Gastroesophageal sphincter (tissue), 4 donors: ENCODE measurements around the gene CACUL1. TPM values are rescaled to one million over a fixed set of nuclear protein-coding genes. Genes with fewer than 3 reads are reported as not detected.

ENCODE experiments used
- ATAC-seq: fragments of 150-250 bp; one replicate; pipeline ENCODE4 v1.9.1; 2016; ENCODE audit warnings: mild to moderate bottlenecking, moderate library complexity
- H3K27ac ChIP-seq, 4 donors: fragments of 200-600 bp; sonication (generic) in 3 of 4; 1 replicate in 3 of 4; 2 replicates in 1 of 4; pipeline ENCODE4 v1.5.1; 2016 to 2019
- H3K27me3 ChIP-seq: fragments of 200-600 bp; sonication (generic); one replicate; pipeline ENCODE4 v1.5.1; 2019
- H3K36me3 ChIP-seq, 2 donors: fragments of 200-600 bp; sonication (generic); one replicate each; pipeline ENCODE4 v1.5.1; 2019; ENCODE audit warnings: control low read depth in 1 of 2
- H3K4me1 ChIP-seq, 3 donors: fragments of 200-600 bp; sonication (generic); 1 replicate in 2 of 3; 2 replicates in 1 of 3; pipeline ENCODE4 v1.5.1; 2016 to 2019; ENCODE audit warnings: control low read depth in 2 of 3
- H3K4me3 ChIP-seq, 2 donors: fragments of 200-600 bp; sonication (generic); one replicate each; pipeline ENCODE4 v1.5.1; 2019; ENCODE audit warnings: mild to moderate bottlenecking in 1 of 2, moderate library complexity in 1 of 2
- H3K9me3 ChIP-seq, 3 donors: fragments of 200-600 bp; sonication (generic); one replicate each; pipeline ENCODE4 v1.5.1; 2017 to 2019; ENCODE audit warnings: control low read depth in 2 of 3
- CTCF ChIP-seq, 4 experiments: fragments of 200-600 bp in 2 of 4; fragments of 450-650 bp in 2 of 4; sonication (generic) in 1 of 4; IDR thresholded peaks; one replicate each; pipeline ENCODE4 v1.5.1; 2017 to 2019; ENCODE audit warnings: antibody characterized with exemption in 4 of 4, mild to moderate bottlenecking in 2 of 4, moderate library complexity in 2 of 4
- EP300 ChIP-seq: sonication (generic); formaldehyde crosslinking; IDR thresholded peaks from one replicate; pipeline ENCODE4 v1.6.1; 2017; ENCODE audit warnings: antibody characterized with exemption, mild to moderate bottlenecking
- POLR2A ChIP-seq, 2 donors: fragments of 450-650 bp; IDR thresholded peaks; one replicate each; pipeline ENCODE4 v1.6.1; 2017; ENCODE audit warnings: antibody characterized with exemption in 2 of 2, mild to moderate bottlenecking in 2 of 2, moderate library complexity in 1 of 2
- POLR2AphosphoS5 ChIP-seq: sonication (generic); formaldehyde crosslinking; IDR thresholded peaks from one replicate; pipeline ENCODE4 v1.6.1; 2017; ENCODE audit warnings: antibody characterized with exemption
- WGBS, 2 donors: methylation state at CpG; one replicate each; pipeline ENCODE4 v1.1.5; 2018; ENCODE audit warnings: low coverage in 1 of 2; 5-methylcytosine and 5-hydroxymethylcytosine counted together
- total RNA-seq, 4 donors: library from RNA; depleted of rRNA; stranded (reverse); fragments of >200 nt; gene quantifications; one replicate each; pipeline ENCODE4 v1.1.0, GENCODE V29; 2016

Gene CACUL1
- total RNA-seq, 4 donors from 2014 or later, result 35.7 to 67.2 (median 45.6) TPM

- H3K27me3 ChIP-seq, result no peaks in the 10 kb centered on the region
- H3K36me3 ChIP-seq, result no peaks in the 10 kb centered on the region
- H3K9me3 ChIP-seq, result no peaks in the 10 kb centered on the region
- H3K4me3 ChIP-seq, result no peak overlapping the region
- WGBS, 2 donors, result 49 to 60% methylated on average over 7 of the region's 7 CpGs
- no peak overlapping the region for H3K27ac ChIP-seq
- no peak for TF ChIP-seq POLR2AphosphoS5
- no peak for TF ChIP-seq EP300
- no peak for TF ChIP-seq POLR2A (IDR thresholded peaks at IDR 0.05)
- no peak for TF ChIP-seq CTCF (IDR thresholded peaks at IDR 0.05)
- ATAC-seq, result no peak
- no peaks in the 10 kb centered on the region for H3K4me1 ChIP-seq
Measured at GRCh38 chr10:118778727-118779126, 24.0 kb upstream of the CACUL1 start.

GRCh38 chr10:118776960-118777359 lies 22.2 kb upstream of the CACUL1 start:
- H3K36me3 ChIP-seq, result no peaks in the 10 kb centered on the region
- H3K4me3 ChIP-seq, result no peak overlapping the region
- no peak for ATAC-seq
- H3K27me3 ChIP-seq, result no peaks in the 10 kb centered on the region
- no peaks in the 10 kb centered on the region for H3K9me3 ChIP-seq
- no peak for TF ChIP-seq EP300
- TF ChIP-seq CTCF (IDR thresholded peaks at IDR 0.05), result no peak
- TF ChIP-seq POLR2AphosphoS5, result no peak
- no peak for TF ChIP-seq POLR2A (IDR thresholded peaks at IDR 0.05)
- no peak overlapping the region for H3K27ac ChIP-seq
- 55% methylated on average over 5 of the region's 5 CpGs; no CpG with 5 or more reads in 1 of the 2 donors for whole genome bisulfite sequencing, 2 donors
- H3K4me1 ChIP-seq, result no peaks in the 10 kb centered on the region

GRCh38 chr10:118776033-118776432 lies 21.3 kb upstream of the CACUL1 start:
- H3K27me3 ChIP-seq, result no peaks in the 10 kb centered on the region
- no peaks in the 10 kb centered on the region for H3K36me3 ChIP-seq
- TF ChIP-seq EP300 (no peak), CTCF (IDR thresholded peaks at IDR 0.05) (no peak), POLR2AphosphoS5 (no peak), POLR2A (IDR thresholded peaks at IDR 0.05) (no peak)
- no peak overlapping the region for H3K27ac ChIP-seq
- H3K4me3 ChIP-seq, result no peak overlapping the region
- no peaks in the 10 kb centered on the region for H3K9me3 ChIP-seq
- WGBS, 2 donors, result 60 to 100% methylated on average over 1 to 3 of the region's 3 CpGs
- H3K4me1 ChIP-seq, result no peaks in the 10 kb centered on the region
- no peak for ATAC-seq

- Histone ChIP-seq H3K36me3 (no peaks in the 10 kb centered on the region), H3K9me3 (no peaks in the 10 kb centered on the region), H3K27me3 (no peaks in the 10 kb centered on the region), H3K27ac (no peak overlapping the region), H3K4me3 (no peak overlapping the region), H3K4me1 (no peaks in the 10 kb centered on the region)
- WGBS, 2 donors, result 58 to 66% methylated on average over 3 to 7 of the region's 7 CpGs
- no peak for ATAC-seq
- no peak for TF ChIP-seq POLR2AphosphoS5
- TF ChIP-seq CTCF (IDR thresholded peaks at IDR 0.05), result no peak
- no peak for TF ChIP-seq POLR2A (IDR thresholded peaks at IDR 0.05)
- no peak for TF ChIP-seq EP300
Measured at GRCh38 chr10:118775478-118775877, 20.7 kb upstream of the CACUL1 start.

- TF ChIP-seq CTCF (IDR thresholded peaks at IDR 0.05) (no peak), POLR2AphosphoS5 (peak; percentile 45), EP300 (no peak), POLR2A (IDR thresholded peaks at IDR 0.05) (no peak)
- Histone ChIP-seq H3K27me3 (no peaks in the 10 kb centered on the region), H3K4me3 (no peak overlapping the region), H3K36me3 (no peaks in the 10 kb centered on the region), H3K27ac (no peak overlapping the region), H3K9me3 (no peaks in the 10 kb centered on the region), H3K4me1 (no peaks in the 10 kb centered on the region)
- 77 to 86% methylated on average over 2 to 3 of the region's 4 CpGs for WGBS, 2 donors
- ATAC-seq, result no peak
Measured at GRCh38 chr10:118773041-118773440, 18.3 kb upstream of the CACUL1 start.
